Left renal pelvis (tissue), 4 donors: ENCODE data around the gene IQGAP1. TPM values are rescaled to one million over a fixed set of nuclear protein-coding genes. Genes with fewer than 3 reads are reported as not detected.
"Not testable (repeated sequence)": the region's sequence is repeated elsewhere in the genome, so short reads cannot be mapped to it uniquely, and the experiment has no call there.

Source experiments
- DNase-seq, 4 donors: peaks; one replicate each; pipeline ENCODE4 v3.0.0-alpha.2; 2013; ENCODE audit warnings: low read depth in 4 of 4, low spot score in 3 of 4
- polyA plus RNA-seq, 4 donors: library from polyadenylated mRNA; unstranded; fragments of 120-200 nt; gene quantifications; one replicate each; pipeline ENCODE4 v1.2.1, GENCODE V29; 2013; ENCODE audit not compliant: insufficient read length in 4 of 4

IQGAP1 gene
- polyA plus RNA-seq, result 100 to 1,000 TPM in 3 of 4 donors, 10 to 100 TPM in 1; 98.9 to 209 (median 175) TPM

- peak; percentile 84 to 89 (median 86) for DNase-seq
Measured at GRCh38 chr15:90387534-90388461, at the start of gene IQGAP1. TSS of gene IQGAP1 (plus strand) at chr15:90388242. CDS start at chr15:90388342, 100 bp downstream.

GRCh38 chr15:90338532-90338931 is 49.5 kb upstream of the IQGAP1 start:
- no peak for DNase-seq

GRCh38 chr15:90340345-90340744 is 47.7 kb upstream of the IQGAP1 start:
- no peak for DNase-seq

- no peak for DNase-seq
Measured at GRCh38 chr15:90343302-90343790, 44.7 kb upstream of the IQGAP1 start.

- DNase-seq, result no peak
Measured at GRCh38 chr15:90344662-90345061, 43.4 kb upstream of the IQGAP1 start.

GRCh38 chr15:90345857-90346256 is 42.2 kb upstream of the IQGAP1 start:
- DNase-seq, result no peak

- DNase-seq, result not testable (repeated sequence)
Measured at GRCh38 chr15:90347431-90348065, 40.5 kb upstream of the IQGAP1 start.

GRCh38 chr15:90348456-90348855 is 39.6 kb upstream of the IQGAP1 start:
- no peak for DNase-seq

- DNase-seq, result no peak
Measured at GRCh38 chr15:90349072-90349471, 39.0 kb upstream of the IQGAP1 start.

GRCh38 chr15:90349821-90350220 is 38.2 kb upstream of the IQGAP1 start:
- DNase-seq, result no peak

GRCh38 chr15:90351479-90352106 is 36.4 kb upstream of the IQGAP1 start:
- no peak for DNase-seq

- peak; percentile 91 to 96 (median 96) for DNase-seq
Measured at GRCh38 chr15:90352107-90352893, 35.7 kb upstream of the IQGAP1 start, which contains the start of gene ZNF774. TSS of gene ZNF774 (plus strand) at chr15:90352284. CDS start at chr15:90354661, 2,377 bp downstream.

GRCh38 chr15:90354986-90355385 is 33.1 kb upstream of the IQGAP1 start:
- no peak for DNase-seq

GRCh38 chr15:90358124-90359033 is 29.7 kb upstream of the IQGAP1 start:
- DNase-seq, result no peak

GRCh38 chr15:90360746-90361145 is 27.3 kb upstream of the IQGAP1 start:
- no peak for DNase-seq

GRCh38 chr15:90362936-90363212 is 25.2 kb upstream of the IQGAP1 start:
- DNase-seq, result no peak

- DNase-seq, result no peak
Measured at GRCh38 chr15:90364251-90364650, 23.8 kb upstream of the IQGAP1 start.

- no peak for DNase-seq
Measured at GRCh38 chr15:90365414-90366055, 22.5 kb upstream of the IQGAP1 start.

- no peak for DNase-seq
Measured at GRCh38 chr15:90367576-90367975, 20.5 kb upstream of the IQGAP1 start.
